ENCODE results near the gene TCFL5. TPM values are rescaled to one million over a fixed set of nuclear protein-coding genes. Genes with fewer than 3 reads are reported as not detected.

The TCFL5 gene
- total RNA-seq, 1 experiment from 2014 or later: 31.7 TPM

GRCh38 chr20:62831361-62831788 lies 30.2 kb downstream of the TCFL5 start:
- in situ Hi-C loops (cut with HindIII; ENCODE audit: low pct_unique_long_range_greater_than_20kb, low sequenced_read_pairs): no loop called here
- no peak for DNase-seq (ENCODE audit: low read depth)

- in situ Hi-C loops (cut with HindIII; ENCODE audit: low pct_unique_long_range_greater_than_20kb, low sequenced_read_pairs): no loop called here
- DNase-seq (ENCODE audit: low read depth): no peak
Measured at GRCh38 chr20:62830821-62831220, 30.8 kb downstream of the TCFL5 start.

GRCh38 chr20:62830251-62830650 lies 31.4 kb downstream of the TCFL5 start:
- DNase-seq (ENCODE audit: low read depth): no peak
- in situ Hi-C loops (cut with HindIII; ENCODE audit: low pct_unique_long_range_greater_than_20kb, low sequenced_read_pairs): no loop called here

GRCh38 chr20:62829231-62830230 lies 32.1 kb downstream of the TCFL5 start:
- DNase-seq (ENCODE audit: low read depth): no peak
- in situ Hi-C loops (cut with HindIII; ENCODE audit: low pct_unique_long_range_greater_than_20kb, low sequenced_read_pairs): no loop called here

GRCh38 chr20:62828511-62829230 lies 33.0 kb downstream of the TCFL5 start:
- no peak for DNase-seq (ENCODE audit: low read depth)
- in situ Hi-C loops (cut with HindIII; ENCODE audit: low pct_unique_long_range_greater_than_20kb, low sequenced_read_pairs): no loop called here

GRCh38 chr20:62828051-62828450 lies 33.6 kb downstream of the TCFL5 start:
- no peak for DNase-seq (ENCODE audit: low read depth)
- in situ Hi-C loops (cut with HindIII; ENCODE audit: low pct_unique_long_range_greater_than_20kb, low sequenced_read_pairs): no loop called here

GRCh38 chr20:62827311-62828038 lies 34.1 kb downstream of the TCFL5 start:
- DNase-seq (ENCODE audit: low read depth): no peak
- in situ Hi-C loops (cut with HindIII; ENCODE audit: low pct_unique_long_range_greater_than_20kb, low sequenced_read_pairs): no loop called here

GRCh38 chr20:62826646-62827310 lies 34.8 kb downstream of the TCFL5 start:
- in situ Hi-C loops (cut with HindIII; ENCODE audit: low pct_unique_long_range_greater_than_20kb, low sequenced_read_pairs): no loop called here
- no peak for DNase-seq (ENCODE audit: low read depth)

- in situ Hi-C loops (cut with HindIII; ENCODE audit: low pct_unique_long_range_greater_than_20kb, low sequenced_read_pairs): no loop called here
- DNase-seq (ENCODE audit: low read depth): no peak
Measured at GRCh38 chr20:62825986-62826645, 35.5 kb downstream of the TCFL5 start.

- no peak for DNase-seq (ENCODE audit: low read depth)
- in situ Hi-C loops (cut with HindIII; ENCODE audit: low pct_unique_long_range_greater_than_20kb, low sequenced_read_pairs): no loop called here
Measured at GRCh38 chr20:62825333-62825985, 36.2 kb downstream of the TCFL5 start.

- DNase-seq (ENCODE audit: low read depth): no peak
- in situ Hi-C loops (cut with HindIII; ENCODE audit: low pct_unique_long_range_greater_than_20kb, low sequenced_read_pairs): no loop called here
Measured at GRCh38 chr20:62824476-62825332, 36.9 kb downstream of the TCFL5 start.

- in situ Hi-C loops (cut with HindIII; ENCODE audit: low pct_unique_long_range_greater_than_20kb, low sequenced_read_pairs): no loop called here
- no peak for DNase-seq (ENCODE audit: low read depth)
Measured at GRCh38 chr20:62823688-62824475, 37.7 kb downstream of the TCFL5 start.

GRCh38 chr20:62822788-62823651 lies 38.6 kb downstream of the TCFL5 start:
- in situ Hi-C loops (cut with HindIII; ENCODE audit: low pct_unique_long_range_greater_than_20kb, low sequenced_read_pairs): no loop called here
- DNase-seq (ENCODE audit: low read depth): peak; percentile 73

- in situ Hi-C loops (cut with HindIII; ENCODE audit: low pct_unique_long_range_greater_than_20kb, low sequenced_read_pairs): no loop called here
- no peak for DNase-seq (ENCODE audit: low read depth)
Measured at GRCh38 chr20:62822239-62822787, 39.3 kb downstream of the TCFL5 start.

All from Caki2 (cell line).